Caco-2 (cell line): ENCODE measurements around the gene PLXDC2. TPM values are rescaled to one million over a fixed set of nuclear protein-coding genes. Genes with fewer than 3 reads are reported as not detected.

ENCODE experiments used
- BruUV-seq: library from RNA; stranded (reverse); fragments of 400-500 nt; replicated peaks from 2 replicates; lab custom pipeline; 2021; lab: Mats Ljungman, UMichigan
- CTCF ChIA-PET: fragments of 300-600 bp; sonication (Branson Sonifier 250); formaldehyde crosslinking; loops from one replicate; lab custom pipeline; 2022; ENCODE audit warnings: antibody characterized with exemption; lab: Charles Lee
- POLR2A ChIA-PET: fragments of 300-600 bp; sonication (Branson Sonifier 250); formaldehyde crosslinking; loops from one replicate; lab custom pipeline; 2022; ENCODE audit warnings: antibody characterized with exemption; lab: Charles Lee
- DNase-seq, 2 experiments: peaks; one replicate each; pipeline versions ENCODE4 v3.0.0 to v3.0.0-alpha.2; 2020 to 2022
- H3K27me3 ChIP-seq: replicated peaks from 2 replicates; pipeline ENCODE4 v1.6.0; 2011; ENCODE audit warnings: low read length; ENCODE audit not compliant: control insufficient read depth, insufficient read depth
- H3K36me3 ChIP-seq: 2 replicates; pipeline ENCODE4 v1.5.1; 2011; ENCODE audit warnings: low read length; ENCODE audit not compliant: control insufficient read depth, insufficient read depth
- H3K4me1 ChIP-seq: fragments of 250-450 bp; sonication (Bioruptor Pico); 2 replicates; pipeline ENCODE4 v1.5.1; 2020; ENCODE audit warnings: mild to moderate bottlenecking
- H3K4me3 ChIP-seq: 2 replicates; pipeline ENCODE4 v1.5.1; 2011; ENCODE audit warnings: low read depth, mild to moderate bottlenecking, control low read depth, low read length
- H3K9me3 ChIP-seq: fragments of 250-450 bp; sonication (Bioruptor Pico); 2 replicates; pipeline ENCODE4 v1.5.1; 2020; ENCODE audit warnings: mild to moderate bottlenecking, moderate library complexity
- H3K27ac Mint-ChIP-seq: one replicate; pipeline ENCODE4 v1.8.0; 2022; ENCODE audit warnings: mixed read lengths; ENCODE audit not compliant: unreplicated experiment
- H3K27me3 Mint-ChIP-seq: one replicate; pipeline ENCODE4 v1.8.0; 2022; ENCODE audit warnings: mixed read lengths; ENCODE audit not compliant: insufficient read depth, unreplicated experiment
- H3K36me3 Mint-ChIP-seq: one replicate; pipeline ENCODE4 v1.8.0; 2022; ENCODE audit warnings: mild to moderate bottlenecking, mixed read lengths; ENCODE audit not compliant: insufficient read depth, unreplicated experiment
- H3K4me1 Mint-ChIP-seq: one replicate; pipeline ENCODE4 v1.8.0; 2022; ENCODE audit warnings: low read depth, mixed read lengths; ENCODE audit not compliant: unreplicated experiment
- H3K4me3 Mint-ChIP-seq: one replicate; pipeline ENCODE4 v1.8.0; 2022; ENCODE audit warnings: mild to moderate bottlenecking, moderate library complexity, mixed read lengths; ENCODE audit not compliant: unreplicated experiment
- H3K9me3 Mint-ChIP-seq: one replicate; pipeline ENCODE4 v1.8.0; 2022; ENCODE audit warnings: mixed read lengths; ENCODE audit not compliant: unreplicated experiment
- CTCF ChIP-seq, 2 experiments: fragments of 200-600 bp in 1 of 2; IDR thresholded peaks; 1 replicate in 1 of 2; 2 replicates in 1 of 2; pipeline versions ENCODE4 v1.5.1 to v1.8.0; 2011 to 2022; ENCODE audit warnings: antibody characterized with exemption in 1 of 2, control low read depth in 1 of 2, inconsistent platforms in 1 of 2, low read depth in 1 of 2, low read length in 1 of 2, mild to moderate bottlenecking in 1 of 2, moderate library complexity in 1 of 2; ENCODE audit not compliant: insufficient read depth in 1 of 2, severe bottlenecking in 1 of 2, unreplicated experiment in 1 of 2
- intact Hi-C: fragments of 100-400 bp; cut with micrococcal nuclease; formaldehyde crosslinking; loops from one replicate; pipeline ENCODE4 v1.10.0; 2022; ENCODE audit not compliant: unreplicated experiment
- total RNA-seq: library from RNA; stranded (reverse); gene quantifications from 2 replicates; pipeline ENCODE4 v1.2.3, GENCODE V29; 2022

Gene PLXDC2
- total RNA-seq, 1 experiment from 2014 or later = 0.54 TPM

GRCh38 chr10:19906108-19906791 is 90.0 kb downstream of the PLXDC2 start:
- POLR2A ChIA-PET = no interaction called here

GRCh38 chr10:19908991-19909696 is 92.9 kb downstream of the PLXDC2 start:
- no peaks in the 10 kb centered on the region for H3K4me1 Mint-ChIP-seq
- H3K36me3 Mint-ChIP-seq = no peaks in the 10 kb centered on the region
- DNase-seq = no peak
- Histone ChIP-seq H3K4me1 (no peaks in the 10 kb centered on the region), H3K9me3 (no peaks in the 10 kb centered on the region), H3K27me3 (no peaks in the 10 kb centered on the region), H3K4me3 (no peak overlapping the region), H3K36me3 (no peaks in the 10 kb centered on the region)
- no peak overlapping the region for H3K4me3 Mint-ChIP-seq
- TF ChIP-seq CTCF (IDR thresholded peaks at IDR 0.05; ENCODE audit: insufficient read depth in 1 of 2, low read depth in 1 of 2, low read length in 1 of 2, severe bottlenecking in 1 of 2, unreplicated experiment in 1 of 2) = no peak
- CTCF ChIA-PET = no interaction called here
- H3K9me3 Mint-ChIP-seq = no peaks in the 10 kb centered on the region
- intact Hi-C loops = no loop called here
- H3K27me3 Mint-ChIP-seq = no peaks in the 10 kb centered on the region
- H3K27ac Mint-ChIP-seq = no peak overlapping the region
- POLR2A ChIA-PET = no interaction called here
- BruUV-seq = no TSS peak

More at GRCh38 chr10:19906108-19906791, 90.0 kb downstream of the PLXDC2 start:
- CTCF ChIA-PET = no interaction called here
- Mint-ChIP-seq H3K36me3 (no peaks in the 10 kb centered on the region), H3K4me1 (no peaks in the 10 kb centered on the region), H3K9me3 (no peaks in the 10 kb centered on the region), H3K27ac (no peak overlapping the region), H3K27me3 (no peaks in the 10 kb centered on the region), H3K4me3 (no peak overlapping the region)
- Histone ChIP-seq H3K9me3 (no peaks in the 10 kb centered on the region), H3K4me1 (no peaks in the 10 kb centered on the region), H3K27me3 (no peaks in the 10 kb centered on the region), H3K36me3 (no peaks in the 10 kb centered on the region), H3K4me3 (no peak overlapping the region)
- BruUV-seq = no TSS peak
- no peak for DNase-seq
- intact Hi-C loops = no loop called here
- no peak for TF ChIP-seq CTCF (IDR thresholded peaks at IDR 0.05; ENCODE audit: insufficient read depth in 1 of 2, low read depth in 1 of 2, low read length in 1 of 2, severe bottlenecking in 1 of 2, unreplicated experiment in 1 of 2)

GRCh38 chr10:19911886-19912285 is 95.7 kb downstream of the PLXDC2 start:
- Histone ChIP-seq H3K9me3 (0 out of 2 replicates have a peak, but pooled peaks cover 4% of the 10 kb centered on the region), H3K36me3 (no peaks in the 10 kb centered on the region), H3K27me3 (no peaks in the 10 kb centered on the region), H3K4me1 (no peaks in the 10 kb centered on the region), H3K4me3 (no peak overlapping the region)
- CTCF ChIA-PET = no interaction called here
- intact Hi-C loops = loop anchor here (5.0 kb wide), 1 partner anchor 95 kb away; the partner anchor contains the start of gene PLXDC2
- no peak for DNase-seq
- no peaks in the 10 kb centered on the region for H3K9me3 Mint-ChIP-seq
- H3K4me1 Mint-ChIP-seq = no peaks in the 10 kb centered on the region
- H3K27me3 Mint-ChIP-seq = no peaks in the 10 kb centered on the region
- H3K4me3 Mint-ChIP-seq = no peak overlapping the region
- no peak for TF ChIP-seq CTCF (IDR thresholded peaks at IDR 0.05; ENCODE audit: insufficient read depth in 1 of 2, low read depth in 1 of 2, low read length in 1 of 2, severe bottlenecking in 1 of 2, unreplicated experiment in 1 of 2)
- POLR2A ChIA-PET = no interaction called here
- H3K36me3 Mint-ChIP-seq = no peaks in the 10 kb centered on the region
- no TSS peak for BruUV-seq
- no peak overlapping the region for H3K27ac Mint-ChIP-seq
